Muscle layer of duodenum (tissue), 2 donors: ENCODE measurements around the gene TLCD1.
A peak's percentile ranks its signal among the peaks of the same experiment; 100 is the strongest.
"Not testable (repeated sequence)": the region's sequence is repeated elsewhere in the genome, so short reads cannot be mapped to it uniquely, and the experiment has no call there.

ENCODE experiments used
- H3K27ac ChIP-seq: one replicate; pipeline ENCODE4 v1.7.0; 2013; ENCODE audit warnings: mild to moderate bottlenecking, low read length
- H3K27me3 ChIP-seq: one replicate; pipeline ENCODE4 v1.7.0; 2013; ENCODE audit warnings: low read depth, mild to moderate bottlenecking, control low read depth, low read length
- H3K36me3 ChIP-seq, 2 donors: one replicate each; pipeline ENCODE4 v1.7.0; 2013; ENCODE audit warnings: low read length in 2 of 2, control low read depth in 1 of 2, mild to moderate bottlenecking in 1 of 2; ENCODE audit not compliant: insufficient read depth in 2 of 2, control insufficient read depth in 1 of 2
- H3K4me1 ChIP-seq, 2 donors: one replicate each; pipeline ENCODE4 v1.7.0; 2013; ENCODE audit warnings: low read length in 2 of 2, mild to moderate bottlenecking in 2 of 2, control low read depth in 1 of 2, moderate library complexity in 1 of 2; ENCODE audit not compliant: insufficient read depth in 2 of 2, control insufficient read depth in 1 of 2
- H3K4me3 ChIP-seq, 2 donors: one replicate each; pipeline ENCODE4 v1.7.0; 2013; ENCODE audit warnings: low read length in 2 of 2, low read depth in 1 of 2, mild to moderate bottlenecking in 1 of 2
- H3K9me3 ChIP-seq, 2 donors: one replicate each; pipeline ENCODE4 v1.7.0; 2013; ENCODE audit warnings: low read length in 2 of 2, control low read depth in 1 of 2, mild to moderate bottlenecking in 1 of 2; ENCODE audit not compliant: control insufficient read depth in 1 of 2
- donor health status: healthy.

The TLCD1 gene

GRCh38 chr17:28735913-28736769, 10.1 kb upstream of the TLCD1 start:
- not testable (repeated sequence) for H3K4me3 ChIP-seq, H3K4me1 ChIP-seq, H3K27me3 ChIP-seq, H3K36me3 ChIP-seq, H3K27ac ChIP-seq, H3K9me3 ChIP-seq

GRCh38 chr17:28735242-28735722, 9.2 kb upstream of the TLCD1 start:
- no peaks in the 10 kb centered on the region for H3K4me1 ChIP-seq
- H3K27me3 ChIP-seq: no peaks in the 10 kb centered on the region
- H3K36me3 ChIP-seq: no peaks in the 10 kb centered on the region
- no peak overlapping the region for H3K27ac ChIP-seq
- no peaks in the 10 kb centered on the region for H3K9me3 ChIP-seq
- H3K4me3 ChIP-seq: no peak overlapping the region

GRCh38 chr17:28734712-28735241, 8.7 kb upstream of the TLCD1 start:
- H3K9me3 ChIP-seq: no peaks in the 10 kb centered on the region
- H3K27ac ChIP-seq: no peak overlapping the region
- H3K36me3 ChIP-seq: no peaks in the 10 kb centered on the region
- H3K27me3 ChIP-seq: no peaks in the 10 kb centered on the region
- no peak overlapping the region for H3K4me3 ChIP-seq
- no peaks in the 10 kb centered on the region for H3K4me1 ChIP-seq

- Histone ChIP-seq H3K4me3 (no peak overlapping the region), H3K27me3 (no peaks in the 10 kb centered on the region), H3K4me1 (no peaks in the 10 kb centered on the region), H3K36me3 (peaks cover 0 to 4% of the 10 kb centered on the region in 2 donors), H3K27ac (no peak overlapping the region), H3K9me3 (no peaks in the 10 kb centered on the region)
Measured at GRCh38 chr17:28733346-28733745, 7.3 kb upstream of the TLCD1 start.

GRCh38 chr17:28729950-28730330, 3.9 kb upstream of the TLCD1 start:
- Histone ChIP-seq H3K27me3 (no peaks in the 10 kb centered on the region), H3K36me3 (peaks cover under 1 to 10% of the 10 kb centered on the region in 2 donors), H3K4me3 (no peak overlapping the region), H3K9me3 (no peaks in the 10 kb centered on the region), H3K4me1 (peaks cover 0 to 23% of the 10 kb centered on the region in 2 donors), H3K27ac (no peak overlapping the region)

GRCh38 chr17:28728364-28729200, 2.5 kb upstream of the TLCD1 start, which contains the start of gene NEK8:
NEK8 (plus strand) TSS chr17:28728788; CDS start chr17:28728814, 26 bp downstream.
- Histone ChIP-seq H3K9me3 (no peaks in the 10 kb centered on the region), H3K4me1 (peaks cover 0 to 24% of the 10 kb centered on the region in 2 donors), H3K27me3 (no peaks in the 10 kb centered on the region), H3K4me3 (peak within 1 kb of the TSS; percentile 79), H3K36me3 (peaks cover 13 to 23% of the 10 kb centered on the region in 2 donors), H3K27ac (peak within 1 kb of the TSS; percentile 84)

- peaks cover 4 to 34% of the 10 kb centered on the region in 2 donors for H3K4me1 ChIP-seq
- peak overlapping the region; percentile 62 to 79 for H3K4me3 ChIP-seq
- no peak overlapping the region for H3K27ac ChIP-seq
- H3K9me3 ChIP-seq: no peaks in the 10 kb centered on the region
- no peaks in the 10 kb centered on the region for H3K27me3 ChIP-seq
- H3K36me3 ChIP-seq: peaks cover 27 to 39% of the 10 kb centered on the region in 2 donors
Measured at GRCh38 chr17:28726627-28727491, 826 bp upstream of the TLCD1 start.

- no peaks in the 10 kb centered on the region for H3K9me3 ChIP-seq
- H3K27me3 ChIP-seq: no peaks in the 10 kb centered on the region
- H3K4me3 ChIP-seq: peak overlapping the region; percentile 48 to 79
- no peak overlapping the region for H3K27ac ChIP-seq
- peaks cover 10 to 45% of the 10 kb centered on the region in 2 donors for H3K4me1 ChIP-seq
- peaks cover 32 to 39% of the 10 kb centered on the region in 2 donors for H3K36me3 ChIP-seq
Measured at GRCh38 chr17:28725660-28726225, 290 bp downstream of the TLCD1 start.

GRCh38 chr17:28725166-28725659, 820 bp downstream of the TLCD1 start:
- Histone ChIP-seq H3K4me1 (peaks cover 10 to 48% of the 10 kb centered on the region in 2 donors), H3K36me3 (peaks cover 32 to 39% of the 10 kb centered on the region in 2 donors), H3K27ac (no peak overlapping the region), H3K4me3 (peak overlapping the region; percentile 48 to 79), H3K27me3 (no peaks in the 10 kb centered on the region), H3K9me3 (no peaks in the 10 kb centered on the region)

GRCh38 chr17:28724500-28725165, 1.4 kb downstream of the TLCD1 start:
- Histone ChIP-seq H3K4me3 (no peak overlapping the region), H3K27me3 (no peaks in the 10 kb centered on the region), H3K27ac (no peak overlapping the region), H3K4me1 (peaks cover 10 to 48% of the 10 kb centered on the region in 2 donors), H3K36me3 (peaks cover 32 to 39% of the 10 kb centered on the region in 2 donors), H3K9me3 (no peaks in the 10 kb centered on the region)
